ENCODE data around the gene EGFL6.

Gene EGFL6

GRCh38 chrX:13647709-13648212, 78.4 kb downstream of the EGFL6 start (continued):
- TF ChIP-seq ZIC2 (tag by site-specific recombination; IDR thresholded peaks at IDR 0.05) (no peak; the same call in 1 of the 2 replicates), TRIM28 (IDR thresholded peaks at IDR 0.05; ENCODE audit: borderline replicate concordance, low read length) (peak; percentile 47; the same call in 1 of the 2 replicates), ZNF580 (tag by site-specific recombination; IDR thresholded peaks at IDR 0.05) (no peak), ZBTB11 (tag by site-specific recombination; conservative IDR thresholded peaks at IDR 0.05; ENCODE audit: low read depth) (no peak), HOXD13 (CRISPR knock-in tag; IDR thresholded peaks at IDR 0.05; ENCODE audit: borderline replicate concordance) (no peak), PRDM2 (tag by site-specific recombination; IDR thresholded peaks at IDR 0.05; ENCODE audit: borderline replicate concordance) (no peak), SCRT2 (tag by site-specific recombination; IDR thresholded peaks at IDR 0.05) (no peak), FEZF1 (tag by site-specific recombination; IDR thresholded peaks at IDR 0.05) (no peak), BCL11B (tag by site-specific recombination; IDR thresholded peaks at IDR 0.05; ENCODE audit: low read depth) (no peak), ZBTB1 (tag by site-specific recombination; IDR thresholded peaks at IDR 0.05) (no peak), SP3 (tag by site-specific recombination; IDR thresholded peaks at IDR 0.05) (no peak; the same call in 1 of the 2 replicates), ZNF146 (tag by site-specific recombination; IDR thresholded peaks at IDR 0.05) (no peak), ZNF514 (tag by site-specific recombination; IDR thresholded peaks at IDR 0.05) (no peak; the same call in 1 of the 2 replicates), ZNF747 (tag by site-specific recombination; IDR thresholded peaks at IDR 0.05) (no peak), ZNF76 (tag by site-specific recombination; IDR thresholded peaks at IDR 0.05; ENCODE audit: borderline replicate concordance, low read depth) (peak; percentile 16; the same call in 1 of the 2 replicates), ZNF155 (tag by site-specific recombination; IDR thresholded peaks at IDR 0.05) (no peak), REPIN1 (tag by site-specific recombination; IDR thresholded peaks at IDR 0.05; ENCODE audit: low read depth) (no peak), ZSCAN23 (tag by site-specific recombination; IDR thresholded peaks at IDR 0.05) (no peak; the same call in 1 of the 2 replicates)
- TF ChIP-seq, protein P1, sequence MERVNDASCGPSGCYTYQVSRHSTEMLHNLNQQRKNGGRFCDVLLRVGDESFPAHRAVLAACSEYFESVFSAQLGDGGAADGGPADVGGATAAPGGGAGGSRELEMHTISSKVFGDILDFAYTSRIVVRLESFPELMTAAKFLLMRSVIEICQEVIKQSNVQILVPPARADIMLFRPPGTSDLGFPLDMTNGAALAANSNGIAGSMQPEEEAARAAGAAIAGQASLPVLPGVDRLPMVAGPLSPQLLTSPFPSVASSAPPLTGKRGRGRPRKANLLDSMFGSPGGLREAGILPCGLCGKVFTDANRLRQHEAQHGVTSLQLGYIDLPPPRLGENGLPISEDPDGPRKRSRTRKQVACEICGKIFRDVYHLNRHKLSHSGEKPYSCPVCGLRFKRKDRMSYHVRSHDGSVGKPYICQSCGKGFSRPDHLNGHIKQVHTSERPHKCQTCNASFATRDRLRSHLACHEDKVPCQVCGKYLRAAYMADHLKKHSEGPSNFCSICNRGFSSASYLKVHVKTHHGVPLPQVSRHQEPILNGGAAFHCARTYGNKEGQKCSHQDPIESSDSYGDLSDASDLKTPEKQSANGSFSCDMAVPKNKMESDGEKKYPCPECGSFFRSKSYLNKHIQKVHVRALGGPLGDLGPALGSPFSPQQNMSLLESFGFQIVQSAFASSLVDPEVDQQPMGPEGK (tag by site-specific recombination; IDR thresholded peaks at IDR 0.05), result peak; percentile 54
- TF ChIP-seq, protein P2, sequence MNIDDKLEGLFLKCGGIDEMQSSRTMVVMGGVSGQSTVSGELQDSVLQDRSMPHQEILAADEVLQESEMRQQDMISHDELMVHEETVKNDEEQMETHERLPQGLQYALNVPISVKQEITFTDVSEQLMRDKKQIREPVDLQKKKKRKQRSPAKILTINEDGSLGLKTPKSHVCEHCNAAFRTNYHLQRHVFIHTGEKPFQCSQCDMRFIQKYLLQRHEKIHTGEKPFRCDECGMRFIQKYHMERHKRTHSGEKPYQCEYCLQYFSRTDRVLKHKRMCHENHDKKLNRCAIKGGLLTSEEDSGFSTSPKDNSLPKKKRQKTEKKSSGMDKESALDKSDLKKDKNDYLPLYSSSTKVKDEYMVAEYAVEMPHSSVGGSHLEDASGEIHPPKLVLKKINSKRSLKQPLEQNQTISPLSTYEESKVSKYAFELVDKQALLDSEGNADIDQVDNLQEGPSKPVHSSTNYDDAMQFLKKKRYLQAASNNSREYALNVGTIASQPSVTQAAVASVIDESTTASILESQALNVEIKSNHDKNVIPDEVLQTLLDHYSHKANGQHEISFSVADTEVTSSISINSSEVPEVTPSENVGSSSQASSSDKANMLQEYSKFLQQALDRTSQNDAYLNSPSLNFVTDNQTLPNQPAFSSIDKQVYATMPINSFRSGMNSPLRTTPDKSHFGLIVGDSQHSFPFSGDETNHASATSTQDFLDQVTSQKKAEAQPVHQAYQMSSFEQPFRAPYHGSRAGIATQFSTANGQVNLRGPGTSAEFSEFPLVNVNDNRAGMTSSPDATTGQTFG (tag by site-specific recombination; IDR thresholded peaks at IDR 0.05; ENCODE audit: borderline replicate concordance), result peak; percentile 82; the same call in 1 of the 2 replicates
- TF ChIP-seq, protein P3, sequence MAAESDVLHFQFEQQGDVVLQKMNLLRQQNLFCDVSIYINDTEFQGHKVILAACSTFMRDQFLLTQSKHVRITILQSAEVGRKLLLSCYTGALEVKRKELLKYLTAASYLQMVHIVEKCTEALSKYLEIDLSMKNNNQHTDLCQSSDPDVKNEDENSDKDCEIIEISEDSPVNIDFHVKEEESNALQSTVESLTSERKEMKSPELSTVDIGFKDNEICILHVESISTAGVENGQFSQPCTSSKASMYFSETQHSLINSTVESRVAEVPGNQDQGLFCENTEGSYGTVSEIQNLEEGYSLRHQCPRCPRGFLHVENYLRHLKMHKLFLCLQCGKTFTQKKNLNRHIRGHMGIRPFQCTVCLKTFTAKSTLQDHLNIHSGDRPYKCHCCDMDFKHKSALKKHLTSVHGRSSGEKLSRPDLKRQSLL (tag by site-specific recombination; IDR thresholded peaks at IDR 0.05), result no peak
